ENCODE results near the gene SH3RF3. TPM values are rescaled to one million over a fixed set of nuclear protein-coding genes. Genes with fewer than 3 reads are reported as not detected.

SH3RF3 gene
- total RNA-seq, 6 donors from 2014 or later: 4.1 to 21.0 (median 8.0) TPM

GRCh38 chr2:109174626-109175349, 45.8 kb downstream of the SH3RF3 start:
- H3K27me3 ChIP-seq: no peaks in the 10 kb centered on the region
- H3K4me3 ChIP-seq: no peak overlapping the region
- H3K36me3 ChIP-seq: no peaks in the 10 kb centered on the region
- H3K27ac ChIP-seq: peak overlapping the region; percentile 75 to 83 (median 80)
- DNase-seq: no peak
- no peak for ATAC-seq (ENCODE audit: low FRiP score in 2 of 2)
- peaks cover 43 to 66% (median 58%) of the 10 kb centered on the region in 4 donors for H3K4me1 ChIP-seq
- 75 to 85% methylated on average over 7 of the region's 7 CpGs for WGBS, 2 donors
- no peaks in the 10 kb centered on the region for H3K9me3 ChIP-seq
- no peak for TF ChIP-seq EP300 (IDR thresholded peaks at IDR 0.05)
- no peak for TF ChIP-seq CTCF (IDR thresholded peaks at IDR 0.05)
- TF ChIP-seq POLR2A (IDR thresholded peaks at IDR 0.05): no peak
- TF ChIP-seq POLR2AphosphoS5 (IDR thresholded peaks at IDR 0.05): no peak

GRCh38 chr2:109175350-109175678, 46.3 kb downstream of the SH3RF3 start:
- TF ChIP-seq CTCF (IDR thresholded peaks at IDR 0.05) (no peak), POLR2A (IDR thresholded peaks at IDR 0.05) (no peak), EP300 (IDR thresholded peaks at IDR 0.05) (no peak), POLR2AphosphoS5 (IDR thresholded peaks at IDR 0.05) (no peak)
- no peak for ATAC-seq (ENCODE audit: low FRiP score in 2 of 2)
- Histone ChIP-seq H3K27me3 (no peaks in the 10 kb centered on the region), H3K4me1 (peaks cover 43 to 66% (median 58%) of the 10 kb centered on the region in 4 donors), H3K4me3 (no peak overlapping the region), H3K9me3 (no peaks in the 10 kb centered on the region), H3K36me3 (no peaks in the 10 kb centered on the region), H3K27ac (peak overlapping the region in 1 of 4 donors; percentile 83)
- 41 to 44% methylated on average over 3 of the region's 3 CpGs for WGBS, 2 donors
- no peak for DNase-seq

GRCh38 chr2:109176928-109177327, 47.9 kb downstream of the SH3RF3 start:
- WGBS, 2 donors: 39 to 45% methylated on average over 2 of the region's 2 CpGs
- H3K9me3 ChIP-seq: no peaks in the 10 kb centered on the region
- DNase-seq: no peak
- peaks cover 33 to 52% (median 49%) of the 10 kb centered on the region in 4 donors for H3K4me1 ChIP-seq
- H3K27ac ChIP-seq: peak overlapping the region in 2 of 4 donors; percentile 5 to 29
- no peaks in the 10 kb centered on the region for H3K36me3 ChIP-seq
- H3K27me3 ChIP-seq: no peaks in the 10 kb centered on the region
- no peak for ATAC-seq (ENCODE audit: low FRiP score in 2 of 2)
- no peak overlapping the region for H3K4me3 ChIP-seq
- TF ChIP-seq POLR2A (IDR thresholded peaks at IDR 0.05): no peak
- peak in 1 of 2 donors; percentile 30 for TF ChIP-seq POLR2AphosphoS5 (IDR thresholded peaks at IDR 0.05)
- TF ChIP-seq EP300 (IDR thresholded peaks at IDR 0.05): peak in 1 of 4 donors; percentile 27

GRCh38 chr2:109177635-109178034, 48.6 kb downstream of the SH3RF3 start:
- Histone ChIP-seq H3K27ac (no peak overlapping the region), H3K36me3 (no peaks in the 10 kb centered on the region), H3K4me1 (peaks cover 32 to 45% (median 42%) of the 10 kb centered on the region in 4 donors), H3K4me3 (no peak overlapping the region), H3K9me3 (no peaks in the 10 kb centered on the region), H3K27me3 (no peaks in the 10 kb centered on the region)
- TF ChIP-seq POLR2AphosphoS5 (IDR thresholded peaks at IDR 0.05): no peak
- no peak for TF ChIP-seq CTCF (IDR thresholded peaks at IDR 0.05)
- TF ChIP-seq EP300 (IDR thresholded peaks at IDR 0.05): no peak
- TF ChIP-seq POLR2A (IDR thresholded peaks at IDR 0.05): no peak
- ATAC-seq (ENCODE audit: low FRiP score in 2 of 2) (no peak), DNase-seq (no peak)

- peaks cover 20 to 36% (median 29%) of the 10 kb centered on the region in 4 donors for H3K4me1 ChIP-seq
- H3K9me3 ChIP-seq: no peaks in the 10 kb centered on the region
- no peak overlapping the region for H3K27ac ChIP-seq
- no peak overlapping the region for H3K4me3 ChIP-seq
- no peaks in the 10 kb centered on the region for H3K36me3 ChIP-seq
- no peaks in the 10 kb centered on the region for H3K27me3 ChIP-seq
- DNase-seq (no peak), ATAC-seq (ENCODE audit: low FRiP score in 2 of 2) (no peak)
- TF ChIP-seq POLR2AphosphoS5 (IDR thresholded peaks at IDR 0.05) (no peak), CTCF (IDR thresholded peaks at IDR 0.05) (no peak), EP300 (IDR thresholded peaks at IDR 0.05) (no peak)
- WGBS, 2 donors: 65 to 66% methylated on average over 3 of the region's 3 CpGs
Observed at GRCh38 chr2:109178968-109179367, 50.0 kb downstream of the SH3RF3 start.

Data from upper lobe of left lung (tissue), 6 donors.